A673 (cell line): ENCODE data around the gene ACVR1C. TPM values are rescaled to one million over a fixed set of nuclear protein-coding genes. Genes with fewer than 3 reads are reported as not detected.
A peak's percentile ranks its signal among the peaks of the same experiment; 100 is the strongest.

Source experiments
- BruUV-seq: library from RNA; stranded (reverse); fragments of 400-500 nt; replicated peaks from 2 replicates; lab custom pipeline; 2021; lab: Mats Ljungman, UMichigan
- CTCF ChIA-PET: fragments of 300-600 bp; sonication (Branson Sonifier 250); formaldehyde crosslinking; loops from one replicate; lab custom pipeline; 2022; ENCODE audit warnings: antibody characterized with exemption; lab: Charles Lee
- POLR2A ChIA-PET: fragments of 300-600 bp; sonication (Branson Sonifier 250); formaldehyde crosslinking; loops from one replicate; lab custom pipeline; 2022; ENCODE audit warnings: antibody characterized with exemption; ENCODE audit not compliant: low non-redundant PET; lab: Charles Lee
- DNase-seq: peaks from one replicate; pipeline ENCODE4 v3.0.0-alpha.2; 2015; ENCODE audit warnings: low spot score
- H3K27ac ChIP-seq: fragments of 200-600 bp; sonication (generic); 2 replicates; pipeline ENCODE4 v1.5.1; 2016; ENCODE audit warnings: mixed run types, low read depth, mild to moderate bottlenecking, mixed read lengths, antibody characterized with exemption, low read length; ENCODE audit not compliant: poor library complexity, severe bottlenecking
- H3K27me3 ChIP-seq: fragments of 200-600 bp; sonication (generic); replicated peaks from 2 replicates; pipeline ENCODE4 v1.6.1; 2017; ENCODE audit warnings: mixed run types, low read depth, mild to moderate bottlenecking, mixed read lengths, antibody characterized with exemption, low read length; ENCODE audit not compliant: insufficient read depth, poor library complexity
- H3K36me3 ChIP-seq: fragments of 200-600 bp; sonication (generic); 2 replicates; pipeline ENCODE4 v1.6.1; 2016; ENCODE audit warnings: mixed run types, mild to moderate bottlenecking, mixed read lengths, antibody characterized with exemption, low read length; ENCODE audit not compliant: insufficient read depth, poor library complexity, severe bottlenecking
- H3K4me1 ChIP-seq: fragments of 200-600 bp; sonication (generic); 2 replicates; pipeline ENCODE4 v1.6.1; 2017; ENCODE audit warnings: mixed run types, mild to moderate bottlenecking, mixed read lengths, antibody characterized with exemption, low read length; ENCODE audit not compliant: insufficient read depth, poor library complexity, severe bottlenecking
- H3K4me3 ChIP-seq: fragments of 200-600 bp; sonication (generic); 2 replicates; pipeline ENCODE4 v1.5.1; 2016; ENCODE audit warnings: low read depth, mixed run types, mild to moderate bottlenecking, mixed read lengths, low read length; ENCODE audit not compliant: poor library complexity, severe bottlenecking
- H3K9me3 ChIP-seq: fragments of 200-600 bp; sonication (generic); 2 replicates; pipeline ENCODE4 v1.6.1; 2016; ENCODE audit warnings: mixed run types, low read depth, mild to moderate bottlenecking, mixed read lengths, antibody characterized with exemption, low read length; ENCODE audit not compliant: poor library complexity, severe bottlenecking
- EZH2 ChIP-seq: fragments of 200-600 bp; sonication (generic); IDR thresholded peaks from 2 replicates; pipeline ENCODE4 v1.6.1; 2017; ENCODE audit warnings: borderline replicate concordance, low read depth, mild to moderate bottlenecking, mixed read lengths, antibody characterized with exemption, low read length; ENCODE audit not compliant: poor library complexity, severe bottlenecking
- intact Hi-C: fragments of 100-400 bp; cut with micrococcal nuclease; formaldehyde crosslinking; loops from one replicate; pipeline ENCODE4 v1.10.0; 2022; ENCODE audit not compliant: unreplicated experiment
- total RNA-seq: library from RNA; stranded (reverse); gene quantifications from 2 replicates; pipeline ENCODE4 v1.2.3, GENCODE V29; 2021
- TF ChIP-seq, protein P1 (sequence below): fragments of 300-800, 200-600 bp; sonication (generic); conservative IDR thresholded peaks from 2 replicates; pipeline ENCODE4 v1.5.1; 2017; ENCODE audit warnings: low read depth, mild to moderate bottlenecking, antibody characterized with exemption, low read length, moderate library complexity, mixed read lengths

The ACVR1C gene
- total RNA-seq, 1 experiment from 2014 or later, result 0.13 TPM

- H3K9me3 ChIP-seq, result no peaks in the 10 kb centered on the region
- no TSS peak for BruUV-seq
- H3K4me3 ChIP-seq, result no peak overlapping the region
- no peaks in the 10 kb centered on the region for H3K36me3 ChIP-seq
- no peak for DNase-seq
- intact Hi-C loops, result loop anchor here (10.0 kb wide), 1 partner anchor 421 kb away; no protein-coding TSS in a partner anchor
- H3K4me1 ChIP-seq, result no peaks in the 10 kb centered on the region
- ChIA-PET POLR2A (no interaction called here), CTCF (no interaction called here)
- TF ChIP-seq, protein P1, sequence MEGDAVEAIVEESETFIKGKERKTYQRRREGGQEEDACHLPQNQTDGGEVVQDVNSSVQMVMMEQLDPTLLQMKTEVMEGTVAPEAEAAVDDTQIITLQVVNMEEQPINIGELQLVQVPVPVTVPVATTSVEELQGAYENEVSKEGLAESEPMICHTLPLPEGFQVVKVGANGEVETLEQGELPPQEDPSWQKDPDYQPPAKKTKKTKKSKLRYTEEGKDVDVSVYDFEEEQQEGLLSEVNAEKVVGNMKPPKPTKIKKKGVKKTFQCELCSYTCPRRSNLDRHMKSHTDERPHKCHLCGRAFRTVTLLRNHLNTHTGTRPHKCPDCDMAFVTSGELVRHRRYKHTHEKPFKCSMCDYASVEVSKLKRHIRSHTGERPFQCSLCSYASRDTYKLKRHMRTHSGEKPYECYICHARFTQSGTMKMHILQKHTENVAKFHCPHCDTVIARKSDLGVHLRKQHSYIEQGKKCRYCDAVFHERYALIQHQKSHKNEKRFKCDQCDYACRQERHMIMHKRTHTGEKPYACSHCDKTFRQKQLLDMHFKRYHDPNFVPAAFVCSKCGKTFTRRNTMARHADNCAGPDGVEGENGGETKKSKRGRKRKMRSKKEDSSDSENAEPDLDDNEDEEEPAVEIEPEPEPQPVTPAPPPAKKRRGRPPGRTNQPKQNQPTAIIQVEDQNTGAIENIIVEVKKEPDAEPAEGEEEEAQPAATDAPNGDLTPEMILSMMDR, result no peak
- TF ChIP-seq EZH2, result no peak
- H3K27me3 ChIP-seq, result peaks cover 39% of the 10 kb centered on the region
- H3K27ac ChIP-seq, result no peak overlapping the region
Measured at GRCh38 chr2:157593411-157593810, 35.3 kb downstream of the ACVR1C start.

DNA sequence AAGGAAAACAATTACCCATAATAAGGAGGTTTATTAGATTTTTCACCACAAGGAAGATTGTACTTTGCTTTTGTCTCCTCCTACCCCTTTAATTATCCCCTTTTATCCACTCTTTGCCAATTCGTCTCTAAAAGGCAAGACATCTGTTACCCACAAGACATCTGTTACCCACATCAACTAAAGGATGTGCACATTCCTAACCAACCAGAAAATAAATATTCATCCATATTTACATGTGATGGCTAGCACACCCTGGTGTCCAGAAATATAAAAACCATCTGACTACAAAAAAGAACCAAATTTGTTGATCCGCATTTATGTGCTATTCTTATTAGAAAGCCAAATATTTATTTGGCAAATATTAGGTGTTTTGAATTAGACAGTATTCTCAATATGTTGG is 35.7 kb downstream of the ACVR1C start:
- Histone ChIP-seq H3K9me3 (no peaks in the 10 kb centered on the region), H3K27ac (no peak overlapping the region), H3K36me3 (no peaks in the 10 kb centered on the region), H3K4me3 (no peak overlapping the region), H3K4me1 (no peaks in the 10 kb centered on the region), H3K27me3 (peaks cover 38% of the 10 kb centered on the region)
- BruUV-seq, result no TSS peak
- no peak for TF ChIP-seq EZH2
- TF ChIP-seq, protein P1, result peak; percentile 46; the same call in 1 of the 2 replicates
- ChIA-PET CTCF (no interaction called here), POLR2A (no interaction called here)
- intact Hi-C loops, result loop anchor here (1.0 to 10.0 kb wide), 2 partner anchors 96 to 422 kb away; no protein-coding TSS in a partner anchor
- peak; percentile 24 for DNase-seq

- H3K4me1 ChIP-seq, result no peaks in the 10 kb centered on the region
- no peak overlapping the region for H3K27ac ChIP-seq
- POLR2A ChIA-PET, result no interaction called here
- no peak for TF ChIP-seq EZH2
- TF ChIP-seq, protein P1, result no peak
- DNase-seq, result no peak
- no TSS peak for BruUV-seq
- peaks cover 36% of the 10 kb centered on the region for H3K27me3 ChIP-seq
- no peak overlapping the region for H3K4me3 ChIP-seq
- CTCF ChIA-PET, result no interaction called here
- intact Hi-C loops, result loop anchor here (1.0 to 10.0 kb wide), 2 partner anchors 95 to 422 kb away; no protein-coding TSS in a partner anchor
- no peaks in the 10 kb centered on the region for H3K36me3 ChIP-seq
- no peaks in the 10 kb centered on the region for H3K9me3 ChIP-seq
Measured at GRCh38 chr2:157592374-157592773, 36.3 kb downstream of the ACVR1C start.
